Fibroblast of skin of left quadriceps (primary cell): ENCODE measurements around the gene UBA1.

Experiments used
- DNase-seq, 2 experiments: peaks; one replicate each; pipeline ENCODE4 v3.0.0-alpha.2; 2013; ENCODE audit warnings: low read depth in 2 of 2

The UBA1 gene

GRCh38 chrX:47193475-47194193 lies at the start of gene UBA1:
UBA1 (plus strand) TSS chrX:47193829; CDS start chrX:47198803, 4,974 bp downstream.
- DNase-seq: peak; percentile 85 to 87

GRCh38 chrX:47143894-47144625 lies 49.6 kb upstream of the UBA1 start:
- DNase-seq: peak in 1 of 2 experiments; percentile 21

- peak; percentile 87 to 89 for DNase-seq
Measured at GRCh38 chrX:47144626-47145394, 48.8 kb upstream of the UBA1 start, which contains the start of the genes NDUFB11 and RBM10. NDUFB11 (minus strand) TSS chrX:47144702; CDS start chrX:47144679, 23 bp downstream. RBM10 (plus strand) TSS chrX:47145221; CDS start chrX:47147482, 2,261 bp downstream.

- no peak for DNase-seq
Measured at GRCh38 chrX:47145395-47146120, 48.1 kb upstream of the UBA1 start.

GRCh38 chrX:47146121-47146935 lies 47.3 kb upstream of the UBA1 start:
- no peak for DNase-seq

GRCh38 chrX:47146936-47147859 lies 46.4 kb upstream of the UBA1 start:
- DNase-seq: no peak

GRCh38 chrX:47148946-47149345 lies 44.7 kb upstream of the UBA1 start:
- no peak for DNase-seq

- no peak for DNase-seq
Measured at GRCh38 chrX:47151435-47151834, 42.2 kb upstream of the UBA1 start.

GRCh38 chrX:47156611-47157520 lies 36.8 kb upstream of the UBA1 start:
- no peak for DNase-seq

- no peak for DNase-seq
Measured at GRCh38 chrX:47158131-47158530, 35.5 kb upstream of the UBA1 start.

GRCh38 chrX:47158781-47159180 lies 34.8 kb upstream of the UBA1 start:
- no peak for DNase-seq

GRCh38 chrX:47160781-47161180 lies 32.8 kb upstream of the UBA1 start:
- no peak for DNase-seq

GRCh38 chrX:47162927-47163583 lies 30.6 kb upstream of the UBA1 start:
- DNase-seq: no peak

- no peak for DNase-seq
Measured at GRCh38 chrX:47164420-47164819, 29.2 kb upstream of the UBA1 start.

- DNase-seq: no peak
Measured at GRCh38 chrX:47166126-47166525, 27.5 kb upstream of the UBA1 start.

GRCh38 chrX:47168495-47169073 lies 25.0 kb upstream of the UBA1 start:
- DNase-seq: no peak

- DNase-seq: no peak
Measured at GRCh38 chrX:47169273-47169672, 24.4 kb upstream of the UBA1 start.
